K562 (cell line): Measurements from ENCODE around the gene HNRNPLL.

ENCODE experiments used
- CREB3 ChIP-seq: fragments of 450-650 bp; conservative IDR thresholded peaks from 2 replicates; pipeline ENCODE4 v1.6.1; 2016; ENCODE audit warnings: missing genetic modification characterization, low read depth, mild to moderate bottlenecking, missing compliant biosample characterization, moderate library complexity
- CTCF ChIP-seq, 3 experiments: IDR thresholded peaks in 2 of 3; conservative IDR thresholded peaks in 1 of 3; 2 replicates each; pipeline ENCODE4 v1.5.1; 2011 to 2012; ENCODE audit warnings: low read length in 3 of 3, mild to moderate bottlenecking in 3 of 3, control low read depth in 2 of 3, improper control_type of control experiment in 1 of 3, inconsistent platforms in 1 of 3, low read depth in 1 of 3, mixed read lengths in 1 of 3, moderate library complexity in 1 of 3; ENCODE audit not compliant: insufficient read depth in 2 of 3
- HDAC2 ChIP-seq: fragments of 450-650 bp; IDR thresholded peaks from 2 replicates; pipeline ENCODE4 v1.6.1; 2016; ENCODE audit warnings: mild to moderate bottlenecking
- IRF2 ChIP-seq: sonication (generic); formaldehyde crosslinking; IDR thresholded peaks from 2 replicates; pipeline ENCODE4 v1.8.1; 2022; ENCODE audit warnings: mild to moderate bottlenecking, missing genetic modification reagents
- SMARCA4 ChIP-seq: fragments of 450-650 bp; IDR thresholded peaks from 2 replicates; pipeline ENCODE4 v1.6.1; 2016
- TAF1 ChIP-seq: IDR thresholded peaks from 2 replicates; pipeline ENCODE4 v1.6.1; 2011; ENCODE audit warnings: mild to moderate bottlenecking, low read length, moderate library complexity; ENCODE audit not compliant: insufficient read depth, control insufficient read depth, severe bottlenecking; ENCODE audit errors: extremely low read depth
- ZNF785 ChIP-seq: fragments of 250-450 bp; sonication (Bioruptor Pico); IDR thresholded peaks from 2 replicates; pipeline ENCODE4 v1.4.0; 2020; ENCODE audit warnings: mild to moderate bottlenecking
- TF ChIP-seq, protein P1 (sequence below): sonication (generic); formaldehyde crosslinking; IDR thresholded peaks from 2 replicates; pipeline ENCODE4 v1.9.0; 2022; ENCODE audit warnings: mild to moderate bottlenecking, missing genetic modification reagents

DNA sequence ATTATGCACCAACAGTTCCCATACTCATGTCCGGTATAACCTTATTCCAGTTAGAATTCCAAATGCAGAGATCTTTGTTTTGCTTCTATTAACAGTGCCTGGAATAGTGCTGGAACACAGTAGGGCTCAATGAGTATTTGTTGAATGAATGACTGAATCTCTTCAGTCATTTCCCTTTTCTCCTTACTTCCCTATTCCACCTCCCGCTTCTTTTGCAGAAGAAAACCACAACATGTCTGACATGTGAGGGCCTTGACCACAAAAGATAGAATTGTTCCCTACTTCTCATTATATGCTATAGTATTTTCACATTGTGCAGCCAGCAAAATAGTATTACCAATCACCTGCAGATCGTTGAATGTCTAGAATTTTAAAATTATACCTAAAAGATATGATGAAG is 19.5 kb upstream of the HNRNPLL start:
- TF ChIP-seq IRF2 (CRISPR knock-in tag), result no peak
- no peak for TF ChIP-seq CTCF (IDR thresholded peaks at IDR 0.05 in 2 of 3, conservative IDR thresholded peaks at IDR 0.05 in 1 of 3; ENCODE audit: insufficient read depth in 2 of 3, low read depth in 1 of 3, low read length in 3 of 3)
- no peak for TF ChIP-seq TAF1
- TF ChIP-seq ZNF785 (CRISPR knock-in tag), result no peak
- no peak for TF ChIP-seq CREB3 (tag)
- TF ChIP-seq, protein P1, sequence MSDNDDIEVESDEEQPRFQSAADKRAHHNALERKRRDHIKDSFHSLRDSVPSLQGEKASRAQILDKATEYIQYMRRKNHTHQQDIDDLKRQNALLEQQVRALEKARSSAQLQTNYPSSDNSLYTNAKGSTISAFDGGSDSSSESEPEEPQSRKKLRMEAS, result no peak
- no peak for TF ChIP-seq SMARCA4
- no peak for TF ChIP-seq HDAC2
